IPS DF 6.9 (cell line): Measurements from ENCODE around the gene LRRC1.

Experiments
- DNase-seq: peaks from one replicate; pipeline ENCODE4 v3.0.0-alpha.2; 2013; ENCODE audit warnings: low read depth, low spot score
- H3K27ac ChIP-seq: one replicate; pipeline ENCODE4 v1.5.1; 2013; ENCODE audit warnings: low read length, control low read depth
- H3K27me3 ChIP-seq: 2 replicates; pipeline ENCODE4 v1.6.1; 2013; ENCODE audit warnings: mild to moderate bottlenecking, low read length; ENCODE audit not compliant: control insufficient read depth, insufficient read depth
- H3K36me3 ChIP-seq: 2 replicates; pipeline ENCODE4 v1.6.1; 2013; ENCODE audit warnings: low read length; ENCODE audit not compliant: control insufficient read depth, insufficient read depth
- H3K4me1 ChIP-seq: 2 replicates; pipeline ENCODE4 v1.6.1; 2013; ENCODE audit warnings: low read length; ENCODE audit not compliant: control insufficient read depth, insufficient read depth
- H3K4me3 ChIP-seq: 2 replicates; pipeline ENCODE4 v1.5.1; 2013; ENCODE audit warnings: mild to moderate bottlenecking, low read length
- H3K9me3 ChIP-seq: 2 replicates; pipeline ENCODE4 v1.6.1; 2013; ENCODE audit warnings: low read length, inconsistent platforms; ENCODE audit not compliant: control insufficient read depth, insufficient read depth
- WGBS: extraction: QIAGEN DNeasy Blood & Tissue Kit; methylation state at CpG from one replicate; pipeline ENCODE4 v1.1.7; 2013; ENCODE audit warnings: mixed read lengths, missing lambda C conversion rate; ENCODE audit not compliant: insufficient read length, insufficient coverage; 5-methylcytosine and 5-hydroxymethylcytosine counted together

Gene LRRC1

GRCh38 chr6:53930330-53930729 is 135.5 kb downstream of the LRRC1 start:
- H3K4me1 ChIP-seq, result no peaks in the 10 kb centered on the region
- no peak for DNase-seq
- no CpG with 5 or more reads among the region's 1 CpG for WGBS
- no peak overlapping the region for H3K27ac ChIP-seq
- no peaks in the 10 kb centered on the region for H3K27me3 ChIP-seq
- no peak overlapping the region for H3K4me3 ChIP-seq
- no peaks in the 10 kb centered on the region for H3K9me3 ChIP-seq
- H3K36me3 ChIP-seq, result no peaks in the 10 kb centered on the region

DNA sequence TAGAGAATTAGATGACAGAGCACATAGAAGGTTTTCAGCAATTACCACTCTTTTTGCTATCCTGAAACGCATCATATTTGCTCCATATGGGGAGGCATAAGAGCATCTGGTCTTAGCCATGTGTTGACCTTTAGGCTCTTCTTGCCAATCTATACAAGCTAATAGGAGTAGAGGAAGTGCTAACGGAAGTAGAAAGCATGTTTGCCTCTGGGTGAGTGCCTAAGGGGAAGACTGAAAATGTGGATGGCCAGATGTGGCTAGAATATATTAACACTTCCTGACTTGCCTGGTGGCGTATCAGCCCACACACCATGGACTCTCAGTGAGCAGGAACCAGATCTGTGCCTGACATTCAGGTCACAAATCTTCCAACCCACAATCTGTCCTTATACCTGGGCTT is 136.3 kb downstream of the LRRC1 start:
- Histone ChIP-seq H3K9me3 (no peaks in the 10 kb centered on the region), H3K36me3 (no peaks in the 10 kb centered on the region), H3K4me3 (no peak overlapping the region), H3K4me1 (no peaks in the 10 kb centered on the region), H3K27ac (no peak overlapping the region), H3K27me3 (no peaks in the 10 kb centered on the region)
- no peak for DNase-seq
- WGBS, result no CpG with 5 or more reads among the region's 3 CpGs

DNA sequence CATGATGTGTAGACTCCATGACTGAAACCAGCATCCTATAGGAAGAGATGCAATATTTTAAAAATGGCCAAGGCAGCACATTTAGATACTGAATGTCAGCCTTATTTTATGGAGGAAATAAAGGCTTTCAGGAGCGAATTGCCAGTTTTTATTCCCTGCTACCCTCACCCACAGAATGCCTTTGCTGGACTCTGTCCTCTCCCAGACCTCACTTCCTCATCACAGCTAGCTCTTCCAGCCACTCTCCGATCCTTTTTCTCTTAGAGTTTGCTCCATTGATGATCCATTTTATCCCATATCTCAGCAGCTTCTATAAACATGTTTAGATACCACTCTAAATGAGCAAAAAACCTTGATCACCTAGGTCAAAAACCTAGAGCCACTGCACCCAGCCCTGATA is 137.7 kb downstream of the LRRC1 start:
- no peaks in the 10 kb centered on the region for H3K9me3 ChIP-seq
- H3K27ac ChIP-seq, result no peak overlapping the region
- no peak for DNase-seq
- H3K36me3 ChIP-seq, result no peaks in the 10 kb centered on the region
- H3K27me3 ChIP-seq, result no peaks in the 10 kb centered on the region
- no peaks in the 10 kb centered on the region for H3K4me1 ChIP-seq
- H3K4me3 ChIP-seq, result no peak overlapping the region
- WGBS, result no CpG with 5 or more reads among the region's 2 CpGs

GRCh38 chr6:53934023-53934422 is 139.2 kb downstream of the LRRC1 start:
- DNase-seq, result no peak
- Histone ChIP-seq H3K27me3 (no peaks in the 10 kb centered on the region), H3K4me3 (no peak overlapping the region), H3K27ac (no peak overlapping the region), H3K9me3 (no peaks in the 10 kb centered on the region), H3K4me1 (no peaks in the 10 kb centered on the region), H3K36me3 (no peaks in the 10 kb centered on the region)
- WGBS, result no CpG with 5 or more reads among the region's 6 CpGs

GRCh38 chr6:53937461-53937860 is 142.7 kb downstream of the LRRC1 start:
- H3K9me3 ChIP-seq, result no peaks in the 10 kb centered on the region
- DNase-seq, result no peak
- no peaks in the 10 kb centered on the region for H3K27me3 ChIP-seq
- no CpG with 5 or more reads among the region's 4 CpGs for WGBS
- no peak overlapping the region for H3K27ac ChIP-seq
- H3K36me3 ChIP-seq, result no peaks in the 10 kb centered on the region
- no peaks in the 10 kb centered on the region for H3K4me1 ChIP-seq
- no peak overlapping the region for H3K4me3 ChIP-seq

DNA sequence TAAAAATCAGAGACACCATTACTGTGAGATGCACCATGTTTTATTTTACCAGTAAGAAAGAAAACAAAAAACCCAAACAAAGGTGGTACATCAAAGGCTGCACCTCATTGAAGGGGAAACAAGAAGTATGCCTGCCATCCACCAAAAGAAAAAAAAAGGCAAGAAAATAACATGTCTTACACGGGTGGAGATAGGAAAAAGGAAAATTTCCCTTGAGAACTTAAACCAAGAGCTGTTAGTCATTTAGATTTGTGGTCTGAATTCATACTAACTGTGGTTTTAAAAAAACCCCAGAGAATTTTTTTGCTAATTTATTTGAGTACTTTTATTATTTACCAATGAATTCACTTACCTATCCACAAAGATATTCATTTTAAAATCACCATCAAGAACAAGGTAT is 144.0 kb downstream of the LRRC1 start:
- no peaks in the 10 kb centered on the region for H3K4me1 ChIP-seq
- no CpG with 5 or more reads among the region's 1 CpG for WGBS
- no peaks in the 10 kb centered on the region for H3K27me3 ChIP-seq
- H3K36me3 ChIP-seq, result no peaks in the 10 kb centered on the region
- DNase-seq, result no peak
- H3K9me3 ChIP-seq, result no peaks in the 10 kb centered on the region
- no peak overlapping the region for H3K4me3 ChIP-seq
- H3K27ac ChIP-seq, result no peak overlapping the region

GRCh38 chr6:53939830-53940229 is 145.0 kb downstream of the LRRC1 start:
- Histone ChIP-seq H3K36me3 (no peaks in the 10 kb centered on the region), H3K9me3 (no peaks in the 10 kb centered on the region), H3K27ac (no peak overlapping the region), H3K27me3 (no peaks in the 10 kb centered on the region), H3K4me3 (no peak overlapping the region), H3K4me1 (no peaks in the 10 kb centered on the region)
- no peak for DNase-seq
- WGBS, result no CpG with 5 or more reads among the region's 3 CpGs

DNA sequence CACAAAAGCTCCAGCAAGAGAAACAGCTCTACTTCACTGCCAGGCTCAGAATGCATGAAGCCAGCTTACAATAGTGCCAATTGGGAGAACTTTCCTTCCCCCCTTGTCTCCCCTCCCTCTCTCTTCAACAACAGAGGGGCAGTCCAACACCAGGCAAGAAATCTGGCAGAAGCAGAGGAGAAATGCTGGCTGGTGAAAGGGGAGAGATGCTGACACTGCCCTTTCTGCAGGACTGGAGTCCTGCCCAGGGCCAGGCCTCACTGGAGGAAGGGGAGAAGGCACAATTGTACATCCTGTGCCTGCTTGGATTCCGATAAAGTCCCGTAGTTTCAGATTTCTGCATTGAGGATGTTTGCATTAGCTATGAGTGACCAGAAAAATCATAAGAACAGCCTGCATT is 148.6 kb downstream of the LRRC1 start:
- H3K27me3 ChIP-seq, result no peaks in the 10 kb centered on the region
- H3K27ac ChIP-seq, result no peak overlapping the region
- H3K36me3 ChIP-seq, result no peaks in the 10 kb centered on the region
- H3K4me3 ChIP-seq, result no peak overlapping the region
- WGBS, result no CpG with 5 or more reads among the region's 2 CpGs
- no peak for DNase-seq
- H3K9me3 ChIP-seq, result no peaks in the 10 kb centered on the region
- no peaks in the 10 kb centered on the region for H3K4me1 ChIP-seq

GRCh38 chr6:53944091-53944490 is 149.3 kb downstream of the LRRC1 start:
- H3K27ac ChIP-seq, result no peak overlapping the region
- no peak for DNase-seq
- no CpG with 5 or more reads among the region's 4 CpGs for WGBS
- H3K9me3 ChIP-seq, result no peaks in the 10 kb centered on the region
- H3K4me3 ChIP-seq, result no peak overlapping the region
- H3K36me3 ChIP-seq, result no peaks in the 10 kb centered on the region
- H3K4me1 ChIP-seq, result no peaks in the 10 kb centered on the region
- H3K27me3 ChIP-seq, result no peaks in the 10 kb centered on the region

GRCh38 chr6:53944543-53944942 is 149.7 kb downstream of the LRRC1 start:
- Histone ChIP-seq H3K4me1 (no peaks in the 10 kb centered on the region), H3K36me3 (no peaks in the 10 kb centered on the region), H3K27ac (no peak overlapping the region), H3K27me3 (no peaks in the 10 kb centered on the region), H3K4me3 (no peak overlapping the region), H3K9me3 (no peaks in the 10 kb centered on the region)
- no CpG with 5 or more reads among the region's 5 CpGs for WGBS
- no peak for DNase-seq

GRCh38 chr6:53945765-53946407 is 151.1 kb downstream of the LRRC1 start:
- H3K27ac ChIP-seq, result no peak overlapping the region
- H3K4me1 ChIP-seq, result no peaks in the 10 kb centered on the region
- no peak overlapping the region for H3K4me3 ChIP-seq
- no peaks in the 10 kb centered on the region for H3K36me3 ChIP-seq
- no CpG with 5 or more reads among the region's 4 CpGs for WGBS
- no peak for DNase-seq
- H3K27me3 ChIP-seq, result no peaks in the 10 kb centered on the region
- no peaks in the 10 kb centered on the region for H3K9me3 ChIP-seq
